Endodermal cell (in vitro differentiated cells): Measurements from ENCODE around the gene RSL24D1. TPM values are rescaled to one million over a fixed set of nuclear protein-coding genes. Genes with fewer than 3 reads are reported as not detected.

Source experiments
- DNase-seq: peaks from one replicate; pipeline ENCODE4 v3.0.0-alpha.2; 2017
- H3K27ac ChIP-seq: 2 replicates; pipeline ENCODE4 v1.5.1; 2013; ENCODE audit warnings: mild to moderate bottlenecking, low read depth, low read length, moderate library complexity
- H3K27me3 ChIP-seq: 2 replicates; pipeline ENCODE4 v1.6.1; 2013; ENCODE audit warnings: mild to moderate bottlenecking, low read length, moderate library complexity; ENCODE audit not compliant: insufficient read depth, control insufficient read depth, poor library complexity, severe bottlenecking
- H3K36me3 ChIP-seq: 2 replicates; pipeline ENCODE4 v1.7.0; 2013; ENCODE audit warnings: mild to moderate bottlenecking, low read length, moderate library complexity; ENCODE audit not compliant: control insufficient read depth, insufficient read depth
- H3K4me1 ChIP-seq: one replicate; pipeline ENCODE4 v1.7.0; 2013; ENCODE audit warnings: low read length; ENCODE audit not compliant: control insufficient read depth, insufficient read depth
- H3K4me3 ChIP-seq: 2 replicates; pipeline ENCODE4 v1.5.1; 2013; ENCODE audit warnings: mild to moderate bottlenecking, low read length, moderate library complexity
- H3K9ac ChIP-seq: 2 replicates; pipeline ENCODE4 v1.6.1; 2013; ENCODE audit warnings: mild to moderate bottlenecking, low read length, moderate library complexity; ENCODE audit not compliant: poor library complexity, severe bottlenecking; ENCODE audit errors: extremely low read depth
- H3K9me3 ChIP-seq: 2 replicates; pipeline ENCODE4 v1.6.1; 2013; ENCODE audit warnings: mild to moderate bottlenecking, low read length, moderate library complexity; ENCODE audit not compliant: control insufficient read depth
- H3K27ac Mint-ChIP-seq: 2 replicates; pipeline ENCODE4 v1.8.0; 2020; ENCODE audit warnings: mixed read lengths
- H3K27me3 Mint-ChIP-seq: 2 replicates; pipeline ENCODE4 v1.8.0; 2021; ENCODE audit warnings: mild to moderate bottlenecking, mixed read lengths; ENCODE audit not compliant: insufficient read depth
- H3K36me3 Mint-ChIP-seq: 2 replicates; pipeline ENCODE4 v1.8.0; 2020; ENCODE audit warnings: low read depth, mixed read lengths
- H3K4me1 Mint-ChIP-seq: 2 replicates; pipeline ENCODE4 v1.8.0; 2020; ENCODE audit warnings: mixed read lengths
- H3K4me3 Mint-ChIP-seq: 2 replicates; pipeline ENCODE4 v1.8.0; 2020; ENCODE audit warnings: mild to moderate bottlenecking, moderate library complexity, mixed read lengths
- H3K9me3 Mint-ChIP-seq: 2 replicates; pipeline ENCODE4 v1.8.0; 2020; ENCODE audit warnings: mild to moderate bottlenecking, mixed read lengths
- CTCF ChIP-seq: fragments of 200-600 bp; sonication (generic); conservative IDR thresholded peaks from 2 replicates; pipeline ENCODE4 v1.5.0; 2021; ENCODE audit warnings: antibody characterized with exemption, mild to moderate bottlenecking
- whole genome bisulfite sequencing, 2 experiments: methylation state at CpG; one replicate each; pipeline versions ENCODE4 v1.1.5 to v1.1.7; 2013; ENCODE audit warnings: missing lambda C conversion rate in 2 of 2, mixed read lengths in 1 of 2; ENCODE audit not compliant: insufficient coverage in 1 of 2, insufficient read length in 1 of 2; 5-methylcytosine and 5-hydroxymethylcytosine counted together
- total RNA-seq, 2 donors: library from RNA; stranded (reverse); fragmentation: NEBNext Ultra II Directional in 1 of 2; extraction: Animal tissue kit (Norgen Biotek cat#: 25700) in 1 of 2; gene quantifications; 2 replicates in 1 of 2; 3 replicates in 1 of 2; pipeline ENCODE4 v1.2.1, GENCODE V29; 2021

Gene RSL24D1
- total RNA-seq, 2 donors from 2014 or later = 75.9 to 79.8 TPM

- Mint-ChIP-seq H3K4me3 (no peak overlapping the region), H3K27ac (no peak overlapping the region), H3K9me3 (peaks cover 12% of the 10 kb centered on the region), H3K27me3 (no peaks in the 10 kb centered on the region), H3K4me1 (peaks cover 4% of the 10 kb centered on the region), H3K36me3 (no peaks in the 10 kb centered on the region)
- H3K27ac ChIP-seq = peak overlapping the region; percentile 80
- TF ChIP-seq CTCF = no peak
- peak overlapping the region; percentile 98 for H3K4me3 ChIP-seq
- 0 to 3% methylated on average over 2 to 9 of the region's 10 CpGs for WGBS, 2 experiments
- H3K36me3 ChIP-seq = peaks cover 5% of the 10 kb centered on the region
- no peaks in the 10 kb centered on the region for H3K4me1 ChIP-seq
- peak overlapping the region; percentile 96 for H3K9ac ChIP-seq
- no peaks in the 10 kb centered on the region for H3K27me3 ChIP-seq
- DNase-seq = no peak
- peaks cover 7% of the 10 kb centered on the region for H3K9me3 ChIP-seq
Observed at GRCh38 chr15:55197362-55197705, 593 bp upstream of the RSL24D1 start.

DNA sequence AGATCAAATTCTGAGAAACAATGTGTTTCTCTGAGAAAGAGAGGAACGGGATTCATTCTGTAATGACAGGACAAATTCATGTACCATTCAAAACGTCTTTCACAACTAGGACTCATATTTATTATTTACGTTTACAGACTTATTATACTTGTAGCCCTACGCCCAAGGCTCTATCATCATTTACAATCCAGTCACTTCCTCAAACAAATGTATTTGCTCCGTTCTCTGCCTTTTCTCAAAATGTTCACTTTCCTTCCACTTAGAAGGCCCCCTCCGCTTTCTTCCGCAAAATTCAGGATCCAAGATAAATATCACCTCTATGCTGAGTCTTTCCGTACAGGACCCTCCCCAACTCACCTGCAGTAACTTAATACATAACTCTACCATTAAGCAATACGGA lies 745 bp downstream of the RSL24D1 start:
- no peaks in the 10 kb centered on the region for H3K27me3 ChIP-seq
- WGBS, 2 experiments = 1 to 2% methylated on average over 8 to 9 of the region's 9 CpGs
- no peaks in the 10 kb centered on the region for H3K4me1 ChIP-seq

GRCh38 chr15:55194256-55194655 lies 2.5 kb downstream of the RSL24D1 start:
- Mint-ChIP-seq H3K9me3 (peaks cover 10% of the 10 kb centered on the region), H3K4me3 (no peak overlapping the region)
- H3K4me3 ChIP-seq = peak overlapping the region; percentile 98

More for the DNA sequence above, 745 bp downstream of the RSL24D1 start:
- Mint-ChIP-seq H3K36me3 (peaks cover 13% of the 10 kb centered on the region), H3K27me3 (no peaks in the 10 kb centered on the region), H3K4me1 (peaks cover 4% of the 10 kb centered on the region), H3K9me3 (peaks cover 12% of the 10 kb centered on the region), H3K27ac (no peak overlapping the region), H3K4me3 (no peak overlapping the region)
- peak overlapping the region; percentile 98 for H3K4me3 ChIP-seq
- no peak for DNase-seq
- H3K36me3 ChIP-seq = peaks cover 18% of the 10 kb centered on the region
- H3K9ac ChIP-seq = peak overlapping the region; percentile 96
- TF ChIP-seq CTCF = no peak
- peak overlapping the region; percentile 94 for H3K27ac ChIP-seq
- peaks cover 7% of the 10 kb centered on the region for H3K9me3 ChIP-seq

More at GRCh38 chr15:55194256-55194655, 2.5 kb downstream of the RSL24D1 start:
- peaks cover 33% of the 10 kb centered on the region for H3K36me3 ChIP-seq
- H3K9me3 ChIP-seq = peaks cover 7% of the 10 kb centered on the region
- no peaks in the 10 kb centered on the region for H3K27me3 ChIP-seq
- TF ChIP-seq CTCF = no peak
- H3K4me1 ChIP-seq = no peaks in the 10 kb centered on the region
- Mint-ChIP-seq H3K27ac (no peak overlapping the region), H3K36me3 (peaks cover 28% of the 10 kb centered on the region), H3K27me3 (no peaks in the 10 kb centered on the region), H3K4me1 (peaks cover 4% of the 10 kb centered on the region)
- DNase-seq = no peak
- H3K9ac ChIP-seq = no peak overlapping the region
- H3K27ac ChIP-seq = no peak overlapping the region
